Smooth muscle cell (in vitro differentiated cells): ENCODE measurements around the gene BACE2. TPM values are rescaled to one million over a fixed set of nuclear protein-coding genes. Genes with fewer than 3 reads are reported as not detected.

Source experiments
- DNase-seq: peaks from one replicate; lab custom pipeline; 2025; ENCODE audit not compliant: unreplicated experiment; lab: John Stamatoyannopoulos, UW
- H2AFZ ChIP-seq: fragments of 200-600 bp; sonication (generic); 2 replicates; pipeline ENCODE4 v1.6.0; 2016; ENCODE audit warnings: antibody characterized with exemption, low read depth, mild to moderate bottlenecking
- H3F3A ChIP-seq: fragments of 200-600 bp; sonication (generic); 2 replicates; pipeline ENCODE4 v1.6.0; 2017; ENCODE audit warnings: antibody characterized with exemption, low read depth
- H3K27ac ChIP-seq: fragments of 200-600 bp; sonication (generic); 2 replicates; pipeline ENCODE4 v1.5.1; 2016; ENCODE audit warnings: low read depth, mild to moderate bottlenecking
- H3K27me3 ChIP-seq: fragments of 200-600 bp; sonication (generic); 2 replicates; pipeline ENCODE4 v1.6.1; 2016; ENCODE audit warnings: low read depth, mild to moderate bottlenecking
- H3K36me3 ChIP-seq: fragments of 200-600 bp; sonication (generic); 2 replicates; pipeline ENCODE4 v1.5.1; 2016; ENCODE audit warnings: low read depth
- H3K4me1 ChIP-seq: fragments of 200-600 bp; sonication (generic); 2 replicates; pipeline ENCODE4 v1.5.1; 2016; ENCODE audit warnings: low read depth
- H3K4me2 ChIP-seq: fragments of 200-600 bp; sonication (generic); 2 replicates; pipeline ENCODE4 v1.6.0; 2016; ENCODE audit warnings: mild to moderate bottlenecking
- H3K4me3 ChIP-seq: fragments of 200-600 bp; sonication (generic); 2 replicates; pipeline ENCODE4 v1.5.1; 2016; ENCODE audit warnings: mild to moderate bottlenecking
- H3K79me2 ChIP-seq: fragments of 200-600 bp; sonication (generic); 2 replicates; pipeline ENCODE4 v1.6.0; 2016; ENCODE audit warnings: low read depth, mild to moderate bottlenecking
- H3K9ac ChIP-seq: fragments of 200-600 bp; sonication (generic); 2 replicates; pipeline ENCODE4 v1.6.0; 2016; ENCODE audit warnings: low read depth
- H3K9me3 ChIP-seq: fragments of 200-600 bp; sonication (generic); replicated peaks from 2 replicates; pipeline ENCODE4 v1.5.1; 2016; ENCODE audit warnings: low read depth
- H4K20me1 ChIP-seq: fragments of 200-600 bp; sonication (generic); 2 replicates; pipeline ENCODE4 v1.6.0; 2016; ENCODE audit warnings: low read depth
- CTCF ChIP-seq: fragments of 200-600 bp; sonication (generic); IDR thresholded peaks from 2 replicates; pipeline ENCODE4 v1.5.1; 2017; ENCODE audit warnings: borderline replicate concordance, mild to moderate bottlenecking, antibody characterized with exemption; ENCODE audit not compliant: insufficient read depth, poor library complexity, severe bottlenecking
- WGBS: methylation state at CpG from one replicate; pipeline ENCODE4 v1.1.7; 2016; ENCODE audit warnings: low lambda C conversion rate; 5-methylcytosine and 5-hydroxymethylcytosine counted together
- polyA plus RNA-seq: library from polyadenylated mRNA; unstranded; fragments of >200 nt; fragmentation: Nextera tagmentation; extraction: Ambion mirVana; gene quantifications from 2 replicates; pipeline ENCODE4 v1.2.1, GENCODE V29; 2016
- total RNA-seq: library from RNA; depleted of rRNA; stranded (reverse); fragments of >200 nt; gene quantifications from 2 replicates; pipeline ENCODE4 v1.2.3, GENCODE V29; 2014

The BACE2 gene
- total and polyA plus RNA-seq, 2 experiments from 2014 or later: 25.3 to 33.3 TPM

- no peak overlapping the region for H3K4me2 ChIP-seq
- TF ChIP-seq CTCF: no peak
- no peak overlapping the region for H2AFZ ChIP-seq
- DNase-seq: no peak
- H3F3A ChIP-seq: no peaks in the 10 kb centered on the region
- no peaks in the 10 kb centered on the region for H4K20me1 ChIP-seq
- no peaks in the 10 kb centered on the region for H3K9me3 ChIP-seq
- H3K27ac ChIP-seq: no peak overlapping the region
- WGBS: 91% methylated on average over 10 of the region's 11 CpGs
- H3K4me1 ChIP-seq: no peaks in the 10 kb centered on the region
- H3K79me2 ChIP-seq: no peaks in the 10 kb centered on the region
- H3K4me3 ChIP-seq: no peak overlapping the region
- no peaks in the 10 kb centered on the region for H3K27me3 ChIP-seq
- no peaks in the 10 kb centered on the region for H3K36me3 ChIP-seq
- H3K9ac ChIP-seq: no peak overlapping the region
These were observed 81.5 kb downstream of the BACE2 start for GRCh38 chr21:41249476-41249875.

GRCh38 chr21:41250519-41250918 lies 82.6 kb downstream of the BACE2 start:
- H3K79me2 ChIP-seq: no peaks in the 10 kb centered on the region
- no peak overlapping the region for H3K27ac ChIP-seq
- no peaks in the 10 kb centered on the region for H3F3A ChIP-seq
- H2AFZ ChIP-seq: no peak overlapping the region
- no peaks in the 10 kb centered on the region for H3K9me3 ChIP-seq
- H3K4me2 ChIP-seq: no peak overlapping the region
- 75% methylated on average over 8 of the region's 8 CpGs for WGBS
- no peaks in the 10 kb centered on the region for H3K4me1 ChIP-seq
- no peaks in the 10 kb centered on the region for H4K20me1 ChIP-seq
- DNase-seq: no peak
- no peaks in the 10 kb centered on the region for H3K36me3 ChIP-seq
- no peak for TF ChIP-seq CTCF
- H3K9ac ChIP-seq: no peak overlapping the region
- no peak overlapping the region for H3K4me3 ChIP-seq
- H3K27me3 ChIP-seq: no peaks in the 10 kb centered on the region

- peak overlapping the region; percentile 6 for H3K4me2 ChIP-seq
- 64% methylated on average over 12 of the region's 12 CpGs for WGBS
- TF ChIP-seq CTCF: no peak
- H3F3A ChIP-seq: no peaks in the 10 kb centered on the region
- no peaks in the 10 kb centered on the region for H3K79me2 ChIP-seq
- no peak overlapping the region for H3K27ac ChIP-seq
- no peaks in the 10 kb centered on the region for H3K36me3 ChIP-seq
- no peaks in the 10 kb centered on the region for H3K4me1 ChIP-seq
- no peak overlapping the region for H3K9ac ChIP-seq
- H4K20me1 ChIP-seq: no peaks in the 10 kb centered on the region
- no peak for DNase-seq
- no peaks in the 10 kb centered on the region for H3K27me3 ChIP-seq
- H3K4me3 ChIP-seq: no peak overlapping the region
- H3K9me3 ChIP-seq: peaks cover 4% of the 10 kb centered on the region
- no peak overlapping the region for H2AFZ ChIP-seq
These were observed 84.1 kb downstream of the BACE2 start for GRCh38 chr21:41251961-41252642.
